HG02970 (cell line): ENCODE results near the gene KMT2D.

Experiments used
- ATAC-seq: cut with Tn5 transposase; IDR thresholded peaks from one replicate; pipeline ENCODE4 v1.9.1; 2021; ENCODE audit warnings: mild to moderate bottlenecking, moderate library complexity, moderate number of reproducible peaks; ENCODE audit not compliant: unreplicated experiment, low FRiP score

The KMT2D gene, protein sequence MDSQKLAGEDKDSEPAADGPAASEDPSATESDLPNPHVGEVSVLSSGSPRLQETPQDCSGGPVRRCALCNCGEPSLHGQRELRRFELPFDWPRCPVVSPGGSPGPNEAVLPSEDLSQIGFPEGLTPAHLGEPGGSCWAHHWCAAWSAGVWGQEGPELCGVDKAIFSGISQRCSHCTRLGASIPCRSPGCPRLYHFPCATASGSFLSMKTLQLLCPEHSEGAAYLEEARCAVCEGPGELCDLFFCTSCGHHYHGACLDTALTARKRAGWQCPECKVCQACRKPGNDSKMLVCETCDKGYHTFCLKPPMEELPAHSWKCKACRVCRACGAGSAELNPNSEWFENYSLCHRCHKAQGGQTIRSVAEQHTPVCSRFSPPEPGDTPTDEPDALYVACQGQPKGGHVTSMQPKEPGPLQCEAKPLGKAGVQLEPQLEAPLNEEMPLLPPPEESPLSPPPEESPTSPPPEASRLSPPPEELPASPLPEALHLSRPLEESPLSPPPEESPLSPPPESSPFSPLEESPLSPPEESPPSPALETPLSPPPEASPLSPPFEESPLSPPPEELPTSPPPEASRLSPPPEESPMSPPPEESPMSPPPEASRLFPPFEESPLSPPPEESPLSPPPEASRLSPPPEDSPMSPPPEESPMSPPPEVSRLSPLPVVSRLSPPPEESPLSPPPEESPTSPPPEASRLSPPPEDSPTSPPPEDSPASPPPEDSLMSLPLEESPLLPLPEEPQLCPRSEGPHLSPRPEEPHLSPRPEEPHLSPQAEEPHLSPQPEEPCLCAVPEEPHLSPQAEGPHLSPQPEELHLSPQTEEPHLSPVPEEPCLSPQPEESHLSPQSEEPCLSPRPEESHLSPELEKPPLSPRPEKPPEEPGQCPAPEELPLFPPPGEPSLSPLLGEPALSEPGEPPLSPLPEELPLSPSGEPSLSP (N-terminal part only)

DNA sequence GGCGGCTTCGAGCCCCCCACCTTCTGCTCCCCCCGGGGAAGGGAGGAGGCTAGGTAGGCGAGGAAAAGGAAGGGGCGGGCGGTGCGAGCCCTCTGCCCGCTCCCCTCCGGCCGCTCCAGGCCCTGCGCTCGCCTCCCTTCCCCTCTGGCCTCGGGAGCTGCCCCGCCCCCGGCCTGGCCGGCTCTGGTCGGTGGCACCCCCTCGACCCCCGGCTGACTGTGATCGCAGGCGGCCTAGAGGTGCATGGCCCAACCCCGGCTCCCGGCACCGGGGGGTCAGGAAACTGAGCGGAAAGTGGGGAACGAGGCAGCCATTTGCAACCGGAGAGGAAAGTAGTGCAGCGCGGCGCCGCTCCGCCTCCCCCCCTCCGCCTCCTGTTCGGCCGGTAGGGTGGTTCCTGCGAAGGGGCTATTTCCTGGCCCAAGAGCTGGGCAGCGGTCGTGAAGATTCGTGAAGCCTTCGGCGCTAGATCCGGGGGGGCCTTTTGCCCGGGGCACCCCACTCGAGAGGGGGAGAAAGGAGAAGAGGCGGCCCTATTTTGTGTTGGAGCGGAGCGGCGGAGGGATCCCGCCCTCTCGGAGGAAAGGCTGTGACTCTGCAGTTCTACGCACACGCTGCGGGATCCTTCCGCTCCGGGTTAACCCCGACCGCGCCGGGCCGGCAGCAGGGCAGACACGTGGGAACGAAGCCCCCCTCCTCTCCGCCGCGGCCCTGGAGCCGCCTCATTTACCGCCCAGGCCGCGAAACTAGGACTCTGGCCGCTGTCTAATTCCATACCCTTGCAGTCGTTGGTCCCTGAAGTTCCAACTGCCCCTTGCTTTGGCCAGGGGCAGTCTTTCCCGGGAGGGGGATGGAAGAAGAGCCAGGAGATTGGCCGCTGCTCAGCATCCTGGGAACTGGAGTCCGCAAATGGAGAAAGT lies at the start of gene KMT2D:
Gene KMT2D (minus strand): TSS at position 558 of the 920 bp plus-strand sequence. CDS start 5,470 bp downstream, outside the sequence.
- peak; percentile 57 for ATAC-seq

DNA sequence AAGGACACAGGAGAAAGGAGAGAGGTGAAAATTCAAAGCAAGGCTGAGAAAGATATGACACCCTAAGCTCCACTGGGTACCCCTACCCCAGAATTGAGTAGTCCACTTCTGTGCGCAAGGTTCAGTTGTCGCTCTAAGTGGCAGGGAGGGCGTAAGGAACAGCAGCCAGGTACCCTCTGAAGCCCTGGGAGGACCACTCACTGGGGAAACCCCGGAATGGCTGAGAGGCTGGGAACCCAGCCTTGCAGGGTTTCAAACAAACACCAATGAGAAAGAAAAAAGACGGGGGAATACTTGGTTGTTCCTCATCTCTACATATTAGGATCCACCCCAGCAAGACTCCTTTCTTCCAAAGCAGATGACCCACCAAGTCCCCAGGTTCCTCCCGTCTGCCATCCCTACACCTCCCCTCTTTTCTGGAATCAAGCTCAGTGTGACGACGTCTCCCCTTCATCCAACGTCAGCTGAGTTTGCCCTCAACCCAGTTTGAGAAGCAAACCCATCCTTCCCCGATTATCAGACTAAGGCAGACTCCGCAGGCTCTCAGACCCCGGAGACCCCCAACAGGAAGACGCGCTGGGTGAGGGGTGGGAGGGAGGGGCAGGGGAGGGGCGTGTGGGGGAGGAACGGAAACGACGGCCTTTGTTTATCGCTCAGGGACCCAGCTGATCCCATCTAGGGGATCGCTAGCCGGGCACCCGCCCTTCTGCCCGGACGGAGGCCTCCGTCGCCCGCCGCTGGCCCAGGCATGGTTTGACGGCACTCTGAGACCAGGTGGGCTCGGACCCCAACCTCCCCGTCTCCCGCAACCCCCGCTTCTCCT lies 49.3 kb upstream of the KMT2D start:
- no peak for ATAC-seq

DNA sequence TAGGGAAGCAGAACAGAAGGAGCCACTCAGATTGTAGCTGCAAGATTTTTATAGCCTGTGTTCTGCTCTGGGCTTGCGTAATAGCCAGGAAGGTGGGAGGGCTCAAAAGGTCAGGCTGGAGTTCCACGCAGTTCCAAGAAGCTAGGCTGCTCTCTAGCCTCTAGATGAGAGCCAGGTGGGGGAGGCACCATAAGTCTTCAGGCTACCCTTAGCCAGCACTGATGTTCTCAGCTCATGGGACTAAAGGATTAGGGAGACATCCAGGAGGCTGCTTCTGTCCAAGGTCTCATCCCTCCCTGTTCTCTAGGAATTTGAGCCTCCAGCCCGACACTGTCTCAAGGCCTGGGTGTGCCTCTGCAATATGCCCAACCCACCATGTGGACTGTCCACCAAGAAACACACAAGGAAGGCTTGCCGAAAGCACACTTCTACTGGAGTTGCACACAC lies 48.4 kb upstream of the KMT2D start:
- no peak for ATAC-seq

DNA sequence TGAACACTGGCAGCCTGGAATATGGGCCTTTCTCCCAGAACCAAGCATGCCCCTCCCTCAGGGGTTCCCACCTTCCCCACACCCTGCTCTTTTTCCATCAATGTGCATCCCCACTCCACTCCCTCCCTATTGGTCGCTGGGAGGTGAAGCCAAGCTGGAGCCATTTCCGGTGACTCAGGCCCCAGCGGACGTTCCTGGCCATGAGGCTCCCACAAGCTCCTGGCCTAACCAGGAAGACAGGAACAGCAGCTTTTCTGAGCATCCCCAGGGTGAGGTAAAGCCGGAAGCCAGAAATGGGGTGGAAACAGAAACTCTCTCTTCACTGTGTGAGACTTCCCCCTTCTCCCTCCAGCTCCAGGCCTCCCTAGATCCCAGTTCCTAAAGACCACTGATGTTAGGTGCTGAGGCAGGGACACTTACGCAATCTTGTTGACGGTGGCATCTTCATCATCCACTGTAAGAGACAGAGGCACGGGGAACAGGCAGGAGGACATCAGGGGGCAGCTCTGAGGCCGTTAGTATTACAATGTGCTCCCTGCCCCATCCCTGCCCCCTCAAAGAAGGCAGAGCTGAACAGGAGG lies 45.0 kb upstream of the KMT2D start:
- ATAC-seq, result no peak

DNA sequence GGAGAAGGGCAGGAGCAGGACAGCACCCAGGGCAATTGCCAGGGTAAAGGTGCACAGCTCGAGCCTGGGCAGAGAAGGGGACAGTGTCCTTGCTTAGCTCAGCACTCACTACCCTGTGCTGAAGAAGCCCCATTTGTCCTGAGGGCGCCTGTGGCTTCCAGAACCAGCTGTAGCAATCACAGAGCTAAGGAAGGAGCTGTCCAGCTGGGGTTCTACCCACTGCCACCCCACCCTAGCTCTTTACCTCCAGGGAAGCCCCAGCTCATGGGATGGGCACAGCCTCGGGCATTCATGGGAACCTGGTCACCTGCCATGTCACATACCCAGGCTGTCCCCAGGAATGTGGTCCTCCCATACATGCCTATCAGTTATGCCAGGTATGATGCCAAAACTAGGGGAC lies 44.2 kb upstream of the KMT2D start:
- no peak for ATAC-seq

DNA sequence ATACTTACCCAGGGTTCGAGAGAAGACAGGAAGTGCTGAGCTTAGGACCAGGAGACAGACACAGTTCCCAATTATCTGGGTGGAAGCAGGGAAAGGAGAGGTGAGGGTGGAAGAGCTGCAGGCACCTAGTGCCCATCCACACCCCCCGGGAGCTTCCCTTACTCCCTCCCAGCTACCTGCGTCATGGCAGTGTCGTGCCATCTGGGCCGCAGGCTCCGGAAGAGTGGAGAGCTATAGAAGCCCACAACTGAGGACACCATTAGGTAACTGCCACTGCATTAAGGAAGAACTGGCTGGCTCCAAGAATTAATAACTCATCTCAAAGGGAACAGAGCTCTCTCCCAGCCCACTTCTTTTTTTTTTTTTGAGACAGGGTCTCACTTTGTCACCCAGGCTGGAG lies 39.8 kb upstream of the KMT2D start:
- ATAC-seq, result no peak

DNA sequence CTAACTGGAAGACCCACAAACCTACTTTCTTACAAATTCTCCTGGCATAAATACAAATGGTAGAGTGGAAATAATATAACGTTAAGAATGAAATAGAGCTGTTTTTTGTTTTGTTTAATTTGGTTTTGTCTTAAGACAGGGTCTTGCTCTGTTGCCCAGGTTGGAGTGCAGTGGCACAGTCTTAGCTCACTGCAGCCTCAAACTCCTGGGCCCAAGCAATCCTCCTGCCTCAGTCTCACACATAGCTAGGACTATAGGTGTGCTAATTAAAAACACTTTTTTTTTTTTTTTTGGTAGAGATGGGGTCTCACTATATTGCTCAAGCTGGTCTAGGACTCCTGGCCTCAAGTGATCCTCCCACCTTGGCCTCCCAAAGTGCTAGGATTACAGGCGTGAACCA lies 38.1 kb upstream of the KMT2D start:
- ATAC-seq, result no peak

DNA sequence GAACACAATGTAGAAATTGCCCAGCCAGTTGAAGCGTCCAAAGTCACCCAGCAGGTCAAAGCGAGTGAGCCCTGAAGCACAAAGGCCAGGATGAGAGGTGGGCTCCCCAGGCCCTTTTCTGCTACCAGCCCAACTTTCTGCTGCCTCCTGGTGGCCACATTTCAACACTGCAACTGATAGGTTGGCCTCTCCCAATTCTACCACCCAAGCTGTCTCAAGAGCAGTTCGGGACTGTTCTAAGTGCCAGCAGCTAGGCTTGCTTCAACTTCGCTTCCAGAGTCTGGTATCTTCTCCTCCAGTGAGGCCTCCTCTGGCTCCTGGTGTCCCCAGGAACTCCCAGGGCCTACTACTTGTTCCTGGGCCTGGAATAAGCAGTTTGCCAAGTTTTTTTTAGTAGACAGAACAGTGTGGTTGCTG lies 37.4 kb upstream of the KMT2D start:
- ATAC-seq, result no peak

DNA sequence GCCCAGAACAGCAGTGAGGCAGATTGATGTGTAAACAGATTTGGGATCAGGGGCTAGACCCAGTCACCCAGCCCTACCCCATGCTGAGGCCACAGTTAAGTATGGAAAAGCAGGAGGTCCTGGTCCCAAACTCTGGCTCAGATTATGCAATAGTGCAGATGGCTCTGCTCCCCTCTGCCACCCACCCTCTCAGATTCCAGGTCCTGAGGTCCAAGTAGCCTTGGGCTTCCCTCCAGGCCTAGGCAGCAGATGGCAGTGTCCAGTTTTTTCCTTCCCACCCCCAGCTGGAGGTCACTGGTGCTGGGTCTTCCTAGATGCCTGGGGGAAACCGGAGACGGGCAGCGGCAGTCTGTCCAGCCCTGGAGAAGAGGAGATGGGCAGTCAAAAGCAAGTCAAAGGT lies 36.8 kb upstream of the KMT2D start:
- ATAC-seq, result no peak

DNA sequence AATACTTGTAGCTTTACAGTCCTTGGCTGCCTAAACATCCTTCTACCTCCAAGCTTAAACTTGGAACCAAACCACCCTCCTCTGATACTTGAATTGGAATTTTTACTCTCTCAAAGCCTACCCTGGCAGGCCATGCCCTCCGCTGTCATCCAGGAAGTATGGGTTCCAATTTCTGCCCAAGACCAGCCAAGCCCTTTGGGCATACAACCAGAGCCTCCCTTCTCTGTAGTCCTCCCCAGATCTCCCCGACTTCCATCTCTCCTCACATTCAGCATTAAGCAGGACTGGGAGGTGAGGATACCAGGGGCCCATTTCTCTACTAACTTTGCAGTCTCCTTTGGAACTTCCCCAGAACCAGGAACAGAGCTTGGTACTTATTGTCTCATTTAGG lies 34.4 kb upstream of the KMT2D start:
- no peak for ATAC-seq

DNA sequence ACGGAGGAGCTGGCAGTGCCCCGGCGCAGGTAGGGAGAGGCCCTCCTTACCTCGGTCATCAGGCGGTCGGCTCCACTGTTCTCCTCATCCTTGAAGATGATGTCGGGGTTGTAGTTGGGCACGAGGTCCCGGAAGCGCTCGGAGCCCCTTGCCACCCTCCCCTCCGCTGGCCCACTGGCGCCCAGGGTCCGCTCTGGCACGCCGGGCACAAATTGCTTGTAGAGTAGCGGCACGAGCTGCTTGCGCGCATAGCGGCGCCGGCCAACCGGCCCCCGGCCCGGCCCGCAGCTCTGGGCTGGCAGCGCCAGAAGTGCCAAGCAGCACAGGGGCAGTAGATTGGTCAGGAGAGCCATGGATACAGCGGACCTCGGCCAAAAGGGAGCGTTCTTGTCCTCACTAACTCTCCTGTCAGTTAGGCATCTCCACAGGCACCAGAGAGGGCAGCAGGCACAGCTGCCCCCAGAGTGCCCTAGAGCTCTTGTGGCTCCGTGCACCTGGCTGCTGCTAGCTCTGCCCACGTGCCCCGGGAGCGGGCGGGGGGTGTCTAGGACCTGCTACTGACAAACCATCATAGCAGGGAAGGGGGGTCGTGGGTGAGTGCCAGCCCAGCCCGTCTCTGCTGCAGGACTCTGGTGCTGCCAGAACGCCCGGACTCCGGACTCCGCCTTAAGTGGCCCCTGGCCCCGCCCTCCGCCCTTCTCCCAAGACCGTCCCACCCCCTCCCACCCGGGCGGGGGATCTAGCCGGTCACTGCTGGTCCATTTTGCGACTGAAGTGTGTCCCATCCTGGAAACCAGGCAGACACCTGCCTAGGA lies 33.8 kb upstream of the KMT2D start, which contains the start of gene DHH:
Gene DHH (minus strand): TSS at position 642 of the 815 bp plus-strand sequence. CDS start 289 bp downstream, at position 353.
- no peak for ATAC-seq

DNA sequence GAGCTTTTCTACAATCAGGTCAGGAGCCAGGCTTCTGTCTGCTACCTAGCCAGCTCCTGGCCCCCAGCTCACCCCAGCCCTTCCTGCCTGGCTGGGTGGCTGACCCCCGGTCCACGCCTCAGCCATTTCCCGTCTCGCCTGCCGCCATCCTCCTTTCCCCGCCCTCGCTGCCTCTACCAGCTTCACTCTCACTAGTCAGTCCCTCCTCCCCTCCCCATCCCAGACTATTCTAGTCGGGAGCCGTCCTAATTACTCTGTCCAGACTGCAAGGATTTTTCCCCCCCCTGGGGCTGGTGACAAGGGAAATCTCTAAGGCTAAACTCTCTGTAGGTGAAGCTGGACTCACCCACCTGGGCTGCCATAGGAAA lies 33.2 kb upstream of the KMT2D start:
- ATAC-seq, result no peak

DNA sequence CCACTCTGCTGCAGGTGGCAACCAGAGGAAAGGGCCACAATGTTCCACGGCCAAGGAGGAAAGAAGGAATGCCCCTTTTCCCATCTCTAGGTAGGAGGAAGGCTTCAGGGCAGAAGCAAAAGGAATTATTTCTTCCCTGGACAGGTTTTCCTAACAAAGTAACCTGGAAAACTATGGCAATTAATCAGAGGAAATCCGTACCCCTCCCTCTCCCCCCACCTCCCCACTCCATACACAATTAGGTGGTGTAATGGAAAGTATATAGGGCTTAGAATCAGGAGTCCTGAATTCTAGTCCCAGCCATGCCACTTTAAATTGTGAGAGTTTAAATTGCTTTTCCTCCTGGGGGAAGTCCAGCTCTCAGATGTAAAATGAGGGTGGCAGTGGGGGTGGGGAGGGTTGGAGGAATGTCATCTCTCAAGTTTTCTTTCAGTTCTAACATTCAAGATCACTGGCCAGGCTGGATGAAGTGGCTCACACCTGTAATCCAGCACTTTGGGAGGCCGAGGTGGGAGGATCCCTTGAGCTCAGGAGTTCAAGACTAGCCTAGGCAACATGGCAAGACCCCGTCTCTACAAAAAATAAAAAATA lies 32.3 kb upstream of the KMT2D start:
- ATAC-seq, result no peak

DNA sequence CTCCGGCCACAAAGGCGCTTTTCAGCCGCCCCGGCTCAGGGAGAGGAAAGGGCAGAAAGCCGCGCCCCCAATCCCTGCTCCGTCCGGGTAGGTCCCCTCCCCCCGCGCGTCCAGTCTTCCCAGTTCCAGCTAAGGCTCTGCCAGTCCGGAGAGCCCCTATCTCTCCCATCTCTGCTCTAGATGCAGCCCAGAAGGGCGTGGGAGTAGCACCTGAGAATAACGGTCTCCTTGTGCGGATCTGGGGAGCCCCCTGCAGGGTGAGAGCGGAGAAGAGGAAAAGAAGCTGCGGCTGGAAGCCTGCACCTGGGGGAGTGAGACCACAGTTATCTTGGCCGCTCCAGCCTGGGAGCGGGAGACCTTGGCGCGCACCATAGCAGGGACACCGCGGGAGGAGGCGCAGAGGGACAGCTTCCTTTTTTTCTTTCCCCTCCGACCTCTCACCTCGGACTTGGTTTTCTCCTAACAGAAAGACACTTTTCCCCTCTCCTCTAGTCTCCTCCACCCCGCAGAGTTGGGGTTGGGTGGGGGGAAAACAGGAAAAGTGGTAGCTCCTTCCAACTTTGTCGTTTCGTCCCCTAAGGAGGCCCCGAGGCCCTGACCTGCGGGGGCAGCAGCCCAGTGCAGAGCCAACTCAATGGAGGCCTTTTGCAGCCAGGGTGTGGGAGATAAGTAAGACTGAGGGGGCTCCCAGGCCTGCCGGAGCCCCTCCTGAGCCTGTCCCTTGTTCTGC lies 31.7 kb upstream of the KMT2D start:
- ATAC-seq, result no peak

DNA sequence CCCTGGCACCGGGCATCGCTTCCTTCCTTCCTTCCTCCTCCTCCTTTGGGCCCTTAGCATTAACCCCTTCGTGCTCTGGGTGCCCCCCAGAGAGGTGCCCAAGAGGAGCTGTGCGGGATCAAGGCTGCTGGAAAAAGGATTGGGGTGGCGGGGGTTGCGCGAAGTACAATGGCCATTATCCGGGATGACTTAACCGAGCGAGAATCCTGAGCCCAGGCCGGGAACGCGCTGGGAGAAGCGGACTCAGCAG lies 31.2 kb upstream of the KMT2D start:
- ATAC-seq, result no peak

DNA sequence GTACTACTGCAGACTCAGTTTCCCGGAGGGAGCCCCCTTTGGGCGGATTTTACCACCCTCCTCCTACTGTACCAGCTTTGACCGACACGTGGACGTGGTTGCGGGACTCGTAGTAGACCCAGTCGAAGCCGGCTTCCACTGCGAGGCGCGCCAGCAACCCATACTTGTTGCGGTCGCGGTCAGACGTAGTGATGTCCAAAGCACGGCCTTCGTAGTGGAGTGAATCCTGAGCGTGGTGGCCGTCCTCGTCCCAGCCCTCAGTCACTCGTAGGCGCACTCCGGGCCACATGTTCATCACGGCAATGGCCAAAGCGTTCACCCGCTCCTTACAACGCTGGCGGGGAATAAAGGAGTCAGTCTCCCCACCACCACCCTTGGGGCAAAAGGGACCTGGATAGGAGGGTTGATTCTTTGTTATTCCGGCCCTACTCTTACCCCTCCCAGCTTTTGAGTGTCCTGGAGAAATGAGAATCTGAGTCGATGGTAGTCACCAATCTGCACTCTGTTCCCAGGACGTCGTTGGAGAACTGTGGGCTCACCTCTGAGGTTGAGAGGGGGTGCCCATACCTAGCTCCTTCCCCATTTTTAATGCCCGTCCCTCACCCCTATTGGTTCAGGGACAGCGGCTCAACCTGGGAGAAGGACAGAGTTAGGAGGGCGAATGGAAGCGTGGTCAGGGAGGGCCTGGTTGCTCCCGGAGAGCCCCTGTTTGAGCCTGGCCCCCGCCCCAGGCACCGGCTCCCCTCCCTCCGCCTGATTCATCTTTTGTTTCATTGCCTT lies 30.7 kb upstream of the KMT2D start:
- no peak for ATAC-seq
